ENCODE measurements around the gene FGD3.

The FGD3 gene

GRCh38 chr9:92948038-92948534 is 763 bp downstream of the FGD3 start:
- TF ChIP-seq CTCF (IDR thresholded peaks at IDR 0.05; ENCODE audit: insufficient read depth, low read length, missing control alignments): no peak
- ChIA-PET POLR2A (no interaction called here), CTCF (interaction anchor here (1.6 kb wide), 1 partner anchor 9 kb away, joined by 4 read pairs; no protein-coding TSS in a partner anchor)
- no peak overlapping the region for H3K4me3 ChIP-seq (ENCODE audit: low read depth, low read length)
- no peak for DNase-seq (ENCODE audit: low read depth, low spot score)

GRCh38 chr9:92948632-92949031 is 1.3 kb downstream of the FGD3 start:
- CTCF ChIA-PET: interaction anchor here (1.6 kb wide), 1 partner anchor 8 kb away, joined by 4 read pairs; no protein-coding TSS in a partner anchor
- H3K4me3 ChIP-seq (ENCODE audit: low read depth, low read length): no peak overlapping the region
- no peak for DNase-seq (ENCODE audit: low read depth, low spot score)
- TF ChIP-seq CTCF (IDR thresholded peaks at IDR 0.05; ENCODE audit: insufficient read depth, low read length, missing control alignments): no peak
- POLR2A ChIA-PET: no interaction called here

- no peak for TF ChIP-seq CTCF (IDR thresholded peaks at IDR 0.05; ENCODE audit: insufficient read depth, low read length, missing control alignments)
- CTCF ChIA-PET: no interaction called here
- H3K4me3 ChIP-seq (ENCODE audit: low read depth, low read length): no peak overlapping the region
- POLR2A ChIA-PET: no interaction called here
- DNase-seq (ENCODE audit: low read depth, low spot score): no peak
Measured at GRCh38 chr9:92949266-92949982, 2.1 kb downstream of the FGD3 start.

- no peak for TF ChIP-seq CTCF (IDR thresholded peaks at IDR 0.05; ENCODE audit: insufficient read depth, low read length, missing control alignments)
- H3K4me3 ChIP-seq (ENCODE audit: low read depth, low read length): no peak overlapping the region
- CTCF ChIA-PET: no interaction called here
- DNase-seq (ENCODE audit: low read depth, low spot score): no peak
- POLR2A ChIA-PET: no interaction called here
Measured at GRCh38 chr9:92950359-92950955, 3.1 kb downstream of the FGD3 start.

GRCh38 chr9:92952906-92953610 is 5.7 kb downstream of the FGD3 start:
- ChIA-PET CTCF (no interaction called here), POLR2A (no interaction called here)
- DNase-seq (ENCODE audit: low read depth, low spot score): no peak
- H3K4me3 ChIP-seq (ENCODE audit: low read depth, low read length): no peak overlapping the region
- no peak for TF ChIP-seq CTCF (IDR thresholded peaks at IDR 0.05; ENCODE audit: insufficient read depth, low read length, missing control alignments)
